ENCODE measurements around the gene MAP3K5. TPM values are rescaled to one million over a fixed set of nuclear protein-coding genes. Genes with fewer than 3 reads are reported as not detected.
"Not testable (repeated sequence)": the region's sequence is repeated elsewhere in the genome, so short reads cannot be mapped to it uniquely, and the experiment has no call there.

MAP3K5 gene
- 1 to 10 TPM; 6.0 to 8.7 (median 6.8) TPM for polyA plus RNA-seq (ENCODE audit: insufficient read length in 4 of 4)

GRCh38 chr6:136792410-136793262, at the start of gene MAP3K5:
MAP3K5 (minus strand) TSS chr6:136792477; CDS start chr6:136792157, 320 bp downstream.
- peak; percentile 72 to 81 (median 75) for DNase-seq (ENCODE audit: low read depth in 4 of 4, low spot score in 3 of 4)

GRCh38 chr6:136840276-136841001, 48.2 kb upstream of the MAP3K5 start:
- DNase-seq (ENCODE audit: low read depth in 4 of 4, low spot score in 3 of 4) = no peak

GRCh38 chr6:136831873-136832562, 39.7 kb upstream of the MAP3K5 start:
- no peak for DNase-seq (ENCODE audit: low read depth in 4 of 4, low spot score in 3 of 4)

GRCh38 chr6:136826216-136826615, 33.9 kb upstream of the MAP3K5 start:
- no peak for DNase-seq (ENCODE audit: low read depth in 4 of 4, low spot score in 3 of 4)

GRCh38 chr6:136823128-136823660, 30.9 kb upstream of the MAP3K5 start:
- DNase-seq (ENCODE audit: low read depth in 4 of 4, low spot score in 3 of 4) = peak in 2 of 4 donors; percentile 5

- peak; percentile 80 to 90 (median 84) for DNase-seq (ENCODE audit: low read depth in 4 of 4, low spot score in 3 of 4)
These were observed 30.3 kb upstream of the MAP3K5 start, which contains the start of gene PEX7 for GRCh38 chr6:136822376-136823127. PEX7 (plus strand) TSS chr6:136822592; CDS start chr6:136822666, 74 bp downstream.

GRCh38 chr6:136822046-136822375, 29.7 kb upstream of the MAP3K5 start:
- peak in 2 of 4 donors; percentile 30 to 40 for DNase-seq (ENCODE audit: low read depth in 4 of 4, low spot score in 3 of 4)

GRCh38 chr6:136820561-136820960, 28.3 kb upstream of the MAP3K5 start:
- no peak for DNase-seq (ENCODE audit: low read depth in 4 of 4, low spot score in 3 of 4)

- DNase-seq (ENCODE audit: low read depth in 4 of 4, low spot score in 3 of 4) = no peak
These were observed 24.4 kb upstream of the MAP3K5 start for GRCh38 chr6:136816656-136817055.

GRCh38 chr6:136815608-136816007, 23.3 kb upstream of the MAP3K5 start:
- not testable (repeated sequence) for DNase-seq (ENCODE audit: low read depth in 4 of 4, low spot score in 3 of 4)

- no peak for DNase-seq (ENCODE audit: low read depth in 4 of 4, low spot score in 3 of 4)
These were observed 19.9 kb upstream of the MAP3K5 start for GRCh38 chr6:136812174-136812573.

- DNase-seq (ENCODE audit: low read depth in 4 of 4, low spot score in 3 of 4) = no peak
These were observed 19.0 kb upstream of the MAP3K5 start for GRCh38 chr6:136811272-136811671.

- no peak for DNase-seq (ENCODE audit: low read depth in 4 of 4, low spot score in 3 of 4)
These were observed 17.0 kb upstream of the MAP3K5 start for GRCh38 chr6:136809091-136809860.

- no peak for DNase-seq (ENCODE audit: low read depth in 4 of 4, low spot score in 3 of 4)
These were observed 11.3 kb upstream of the MAP3K5 start for GRCh38 chr6:136803608-136804007.

- DNase-seq (ENCODE audit: low read depth in 4 of 4, low spot score in 3 of 4) = no peak
These were observed 9.3 kb upstream of the MAP3K5 start for GRCh38 chr6:136801581-136801980.

GRCh38 chr6:136798044-136798443, 5.8 kb upstream of the MAP3K5 start:
- DNase-seq (ENCODE audit: low read depth in 4 of 4, low spot score in 3 of 4) = no peak

GRCh38 chr6:136795996-136796395, 3.7 kb upstream of the MAP3K5 start:
- no peak for DNase-seq (ENCODE audit: low read depth in 4 of 4, low spot score in 3 of 4)

GRCh38 chr6:136795386-136795785, 3.1 kb upstream of the MAP3K5 start:
- no peak for DNase-seq (ENCODE audit: low read depth in 4 of 4, low spot score in 3 of 4)

GRCh38 chr6:136793363-136793762, 1.1 kb upstream of the MAP3K5 start:
- DNase-seq (ENCODE audit: low read depth in 4 of 4, low spot score in 3 of 4) = no peak
